H9 (cell line): ENCODE measurements around the gene C1orf21. TPM values are rescaled to one million over a fixed set of nuclear protein-coding genes. Genes with fewer than 3 reads are reported as not detected.

Experiments used
- DNase-seq: peaks from one replicate; pipeline ENCODE4 v3.0.0-alpha.2; 2017
- H2AFZ ChIP-seq: one replicate; pipeline ENCODE4 v1.6.1; 2013; ENCODE audit warnings: mild to moderate bottlenecking, low read length, control low read depth, moderate library complexity
- H2AK5ac ChIP-seq: 2 replicates; pipeline ENCODE4 v1.6.1; 2013; ENCODE audit warnings: low read length, control low read depth, mixed read lengths; ENCODE audit not compliant: insufficient read length
- H2BK120ac ChIP-seq: one replicate; pipeline ENCODE4 v1.6.1; 2013; ENCODE audit warnings: low read depth, mild to moderate bottlenecking, low read length, control low read depth, inconsistent platforms; ENCODE audit not compliant: poor library complexity, severe bottlenecking
- H2BK12ac ChIP-seq: 2 replicates; pipeline ENCODE4 v1.6.1; 2013; ENCODE audit warnings: low read length, control low read depth, mixed read lengths, low read depth; ENCODE audit not compliant: insufficient read length
- H2BK15ac ChIP-seq: 2 replicates; pipeline ENCODE4 v1.6.1; 2013; ENCODE audit warnings: low read depth, low read length, control low read depth
- H2BK20ac ChIP-seq: one replicate; pipeline ENCODE4 v1.6.1; 2013; ENCODE audit warnings: low read depth, mild to moderate bottlenecking, low read length, control low read depth, inconsistent platforms; ENCODE audit not compliant: poor library complexity, severe bottlenecking
- H2BK5ac ChIP-seq: 2 replicates; pipeline ENCODE4 v1.6.1; 2013; ENCODE audit warnings: low read length, control low read depth, mixed read lengths; ENCODE audit not compliant: insufficient read length
- H3K14ac ChIP-seq: 2 replicates; pipeline ENCODE4 v1.6.1; 2013; ENCODE audit warnings: low read length, control low read depth; ENCODE audit not compliant: insufficient read depth
- H3K18ac ChIP-seq: 2 replicates; pipeline ENCODE4 v1.6.1; 2013; ENCODE audit warnings: low read depth, mild to moderate bottlenecking, mixed read lengths, low read length, control low read depth; ENCODE audit not compliant: insufficient read length
- H3K23ac ChIP-seq: 2 replicates; pipeline ENCODE4 v1.6.1; 2013; ENCODE audit warnings: low read length, control low read depth, mixed read lengths, low read depth; ENCODE audit not compliant: insufficient read length
- H3K23me2 ChIP-seq: 2 replicates; pipeline ENCODE4 v1.6.1; 2013; ENCODE audit warnings: low read depth, mild to moderate bottlenecking, mixed read lengths, low read length, control low read depth; ENCODE audit not compliant: insufficient read length, poor library complexity, severe bottlenecking
- H3K27ac ChIP-seq: 2 replicates; pipeline ENCODE4 v1.5.1; 2013; ENCODE audit warnings: low read length, control low read depth, mixed read lengths, low read depth; ENCODE audit not compliant: insufficient read length
- H3K27me3 ChIP-seq: 2 replicates; pipeline ENCODE4 v1.6.1; 2013; ENCODE audit warnings: low read length, control low read depth, inconsistent platforms; ENCODE audit not compliant: insufficient read depth
- H3K4ac ChIP-seq: 2 replicates; pipeline ENCODE4 v1.6.1; 2013; ENCODE audit warnings: low read depth, mild to moderate bottlenecking, control low read depth, inconsistent platforms, low read length, moderate library complexity
- H3K4me1 ChIP-seq: 2 replicates; pipeline ENCODE4 v1.6.1; 2013; ENCODE audit warnings: low read length, control low read depth, inconsistent platforms; ENCODE audit not compliant: insufficient read depth
- H3K4me2 ChIP-seq: 2 replicates; pipeline ENCODE4 v1.6.1; 2013; ENCODE audit warnings: low read length, control low read depth, mixed read lengths; ENCODE audit not compliant: insufficient read length, insufficient read depth
- H3K56ac ChIP-seq: 2 replicates; pipeline ENCODE4 v1.6.1; 2013; ENCODE audit warnings: low read depth, mild to moderate bottlenecking, mixed read lengths, low read length, control low read depth; ENCODE audit not compliant: insufficient read length
- H3K79me1 ChIP-seq: 2 replicates; pipeline ENCODE4 v1.6.1; 2013; ENCODE audit warnings: low read depth, mild to moderate bottlenecking, moderate library complexity, low read length, control low read depth, inconsistent platforms; ENCODE audit not compliant: insufficient read depth, poor library complexity, severe bottlenecking
- H3K79me2 ChIP-seq: 2 replicates; pipeline ENCODE4 v1.6.1; 2013; ENCODE audit warnings: low read length, control low read depth, inconsistent platforms; ENCODE audit not compliant: insufficient read depth
- H3K9ac ChIP-seq: 2 replicates; pipeline ENCODE4 v1.6.1; 2013; ENCODE audit warnings: low read length, control low read depth, mixed read lengths; ENCODE audit not compliant: insufficient read length; ENCODE audit errors: extremely low read depth
- H3K9me3 ChIP-seq: one replicate; pipeline ENCODE4 v1.6.1; 2013; ENCODE audit warnings: low read depth, low read length, inconsistent platforms; ENCODE audit not compliant: control insufficient read depth
- H3T11ph ChIP-seq: one replicate; pipeline ENCODE4 v1.6.1; 2013; ENCODE audit warnings: mild to moderate bottlenecking, low read length, control low read depth, inconsistent platforms
- H4K20me1 ChIP-seq: one replicate; pipeline ENCODE4 v1.6.1; 2013; ENCODE audit not compliant: control insufficient read depth, insufficient read length, insufficient read depth
- H4K5ac ChIP-seq: 2 replicates; pipeline ENCODE4 v1.6.1; 2013; ENCODE audit warnings: low read depth, mild to moderate bottlenecking, mixed read lengths, low read length, control low read depth; ENCODE audit not compliant: insufficient read length
- H4K8ac ChIP-seq: replicated peaks from 2 replicates; pipeline ENCODE4 v1.6.1; 2013; ENCODE audit warnings: low read length, control low read depth, mixed read lengths, low read depth; ENCODE audit not compliant: insufficient read length
- H4K91ac ChIP-seq: 2 replicates; pipeline ENCODE4 v1.6.1; 2013; ENCODE audit warnings: low read depth, mild to moderate bottlenecking, moderate library complexity, mixed read lengths, low read length, control low read depth; ENCODE audit not compliant: insufficient read length
- H3K27ac Mint-ChIP-seq, 3 experiments: 2 replicates in 2 of 3; 3 replicates in 1 of 3; pipeline ENCODE4 v1.8.0; 2020 to 2021; ENCODE audit warnings: mixed read lengths in 3 of 3, mild to moderate bottlenecking in 1 of 3, moderate library complexity in 1 of 3
- H3K27me3 Mint-ChIP-seq: 2 replicates; pipeline ENCODE4 v1.8.0; 2021; ENCODE audit warnings: low read depth, mild to moderate bottlenecking, moderate library complexity, mixed read lengths
- H3K36me3 Mint-ChIP-seq, 3 experiments: 2 replicates in 2 of 3; 3 replicates in 1 of 3; pipeline ENCODE4 v1.8.0; 2020 to 2021; ENCODE audit warnings: low read depth in 3 of 3, mixed read lengths in 3 of 3; ENCODE audit not compliant: insufficient read depth in 1 of 3
- H3K4me1 Mint-ChIP-seq, 2 experiments: 2 replicates each; pipeline ENCODE4 v1.8.0; 2020; ENCODE audit warnings: mixed read lengths in 2 of 2
- H3K4me3 Mint-ChIP-seq, 2 experiments: 2 replicates in 1 of 2; 3 replicates in 1 of 2; pipeline ENCODE4 v1.8.0; 2020 to 2021; ENCODE audit warnings: mild to moderate bottlenecking in 2 of 2, mixed read lengths in 2 of 2, moderate library complexity in 1 of 2
- H3K9me3 Mint-ChIP-seq, 2 experiments: 2 replicates in 1 of 2; 3 replicates in 1 of 2; pipeline ENCODE4 v1.8.0; 2020; ENCODE audit warnings: mild to moderate bottlenecking in 2 of 2, mixed read lengths in 2 of 2, moderate library complexity in 1 of 2
- WGBS: extraction: QIAGEN DNeasy Blood & Tissue Kit; methylation state at CpG from one replicate; pipeline ENCODE4 v1.1.7; 2013; ENCODE audit warnings: missing lambda C conversion rate, low lambda C conversion rate, mixed read lengths; ENCODE audit not compliant: insufficient read length; ENCODE audit errors: extremely low coverage; 5-methylcytosine and 5-hydroxymethylcytosine counted together
- total RNA-seq: library from RNA; stranded (reverse); gene quantifications from 2 replicates; pipeline ENCODE4 v1.2.1, GENCODE V29; 2021
- TF ChIP-seq, protein P1 (sequence below): fragments of 200-600 bp; sonication (generic); conservative IDR thresholded peaks from 3 replicates; pipeline ENCODE4 v1.8.0; 2021; ENCODE audit warnings: antibody characterized with exemption, mild to moderate bottlenecking

C1orf21 gene
- total RNA-seq, 1 experiment from 2014 or later, result 36.0 TPM

DNA sequence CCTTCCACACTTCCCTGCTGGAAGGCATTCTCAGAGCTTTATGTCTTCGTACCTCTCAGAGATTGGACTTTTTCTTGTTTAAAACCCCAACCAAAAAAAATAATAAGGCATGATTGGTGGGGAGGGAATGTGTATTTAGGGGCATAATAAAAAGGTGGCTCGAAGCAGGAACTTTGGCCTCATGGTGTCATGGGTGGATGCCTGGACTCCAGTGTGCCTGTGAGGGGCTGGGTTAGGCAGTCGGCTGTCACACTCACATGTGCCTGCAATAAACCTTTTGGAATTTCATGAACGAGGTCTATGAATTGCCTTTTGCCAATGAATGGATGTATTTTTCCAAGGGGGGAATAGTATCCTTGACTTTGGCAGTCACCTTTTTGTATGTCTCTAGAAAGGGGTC lies 236.6 kb downstream of the C1orf21 start:
- Histone ChIP-seq H3K79me2 (no peaks in the 10 kb centered on the region), H2BK20ac (no peak overlapping the region), H4K20me1 (no peaks in the 10 kb centered on the region), H3K9me3 (no peaks in the 10 kb centered on the region), H4K5ac (no peak overlapping the region), H2AK5ac (no peak overlapping the region), H3K79me1 (no peaks in the 10 kb centered on the region), H3K4ac (no peak overlapping the region), H3K4me1 (no peaks in the 10 kb centered on the region), H2BK5ac (no peak overlapping the region), H3K18ac (no peak overlapping the region), H3K4me2 (no peak overlapping the region), H3T11ph (no peak overlapping the region), H3K56ac (no peak overlapping the region), H3K27me3 (no peaks in the 10 kb centered on the region), H2AFZ (no peak overlapping the region), H3K27ac (no peak overlapping the region), H2BK15ac (no peak overlapping the region), H3K9ac (no peak overlapping the region), H3K23me2 (no peaks in the 10 kb centered on the region), H4K8ac (no peak overlapping the region), H2BK120ac (no peak overlapping the region), H3K23ac (no peak overlapping the region), H2BK12ac (no peak overlapping the region), H4K91ac (no peak overlapping the region), H3K14ac (no peak overlapping the region)
- no peaks in the 10 kb centered on the region for H3K9me3 Mint-ChIP-seq
- H3K4me3 Mint-ChIP-seq, result no peak overlapping the region
- TF ChIP-seq, protein P1, sequence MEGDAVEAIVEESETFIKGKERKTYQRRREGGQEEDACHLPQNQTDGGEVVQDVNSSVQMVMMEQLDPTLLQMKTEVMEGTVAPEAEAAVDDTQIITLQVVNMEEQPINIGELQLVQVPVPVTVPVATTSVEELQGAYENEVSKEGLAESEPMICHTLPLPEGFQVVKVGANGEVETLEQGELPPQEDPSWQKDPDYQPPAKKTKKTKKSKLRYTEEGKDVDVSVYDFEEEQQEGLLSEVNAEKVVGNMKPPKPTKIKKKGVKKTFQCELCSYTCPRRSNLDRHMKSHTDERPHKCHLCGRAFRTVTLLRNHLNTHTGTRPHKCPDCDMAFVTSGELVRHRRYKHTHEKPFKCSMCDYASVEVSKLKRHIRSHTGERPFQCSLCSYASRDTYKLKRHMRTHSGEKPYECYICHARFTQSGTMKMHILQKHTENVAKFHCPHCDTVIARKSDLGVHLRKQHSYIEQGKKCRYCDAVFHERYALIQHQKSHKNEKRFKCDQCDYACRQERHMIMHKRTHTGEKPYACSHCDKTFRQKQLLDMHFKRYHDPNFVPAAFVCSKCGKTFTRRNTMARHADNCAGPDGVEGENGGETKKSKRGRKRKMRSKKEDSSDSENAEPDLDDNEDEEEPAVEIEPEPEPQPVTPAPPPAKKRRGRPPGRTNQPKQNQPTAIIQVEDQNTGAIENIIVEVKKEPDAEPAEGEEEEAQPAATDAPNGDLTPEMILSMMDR, result no peak
- H3K36me3 Mint-ChIP-seq, result peaks cover 0 to 22% (median 0%) of the 10 kb centered on the region in 3 experiments; a peak in 3 of 7 replicates
- peaks cover 0 to 7% of the 10 kb centered on the region in 2 experiments; a peak in 3 of 4 replicates for H3K4me1 Mint-ChIP-seq
- no peak for DNase-seq
- no CpG with 5 or more reads among the region's 4 CpGs for WGBS
- H3K27me3 Mint-ChIP-seq, result no peaks in the 10 kb centered on the region
- no peak overlapping the region for H3K27ac Mint-ChIP-seq
